ENCODE results near the gene YWHAB.

Gene YWHAB

GRCh38 chr20:44950368-44950767, 64.9 kb downstream of the YWHAB start:
- DNase-seq (ENCODE audit: low spot score), result no peak
- no peak for FAIRE-seq

GRCh38 chr20:44952731-44953130, 67.2 kb downstream of the YWHAB start:
- DNase-seq (ENCODE audit: low spot score) (no peak), FAIRE-seq (no peak)

GRCh38 chr20:44954211-44954610, 68.7 kb downstream of the YWHAB start:
- DNase-seq (ENCODE audit: low spot score), result no peak
- FAIRE-seq, result no peak

- FAIRE-seq (no peak), DNase-seq (ENCODE audit: low spot score) (no peak)
Measured at GRCh38 chr20:44955270-44955669, 69.8 kb downstream of the YWHAB start.

DNA sequence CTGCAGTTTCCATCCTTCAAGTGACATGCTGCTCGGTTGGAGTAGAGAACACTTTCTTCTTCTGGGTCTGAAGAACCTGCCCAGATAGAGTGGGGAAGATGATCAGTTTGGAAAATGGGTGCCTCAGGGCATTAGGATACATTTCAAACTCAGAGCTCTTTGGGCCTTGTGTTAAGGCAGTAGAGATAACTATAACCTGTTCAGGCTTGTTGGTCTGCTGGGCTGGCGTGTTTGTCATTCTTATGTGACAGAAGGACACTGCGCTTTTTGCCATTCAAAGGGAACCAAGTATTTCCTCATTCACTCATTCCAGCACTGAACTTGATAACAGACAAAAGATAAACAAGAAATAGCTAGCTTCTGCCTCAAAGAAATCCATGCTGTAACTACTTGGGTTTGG, 70.9 kb downstream of the YWHAB start:
- FAIRE-seq (no peak), DNase-seq (ENCODE audit: low spot score) (no peak)

Data from urothelium cell line (cell line).